Activated CD8-positive, alpha-beta T cell treated with anti-CD3 and anti-CD28 coated beads for 36 hours (primary cell): ENCODE results near the gene GTF2IRD1. TPM values are rescaled to one million over a fixed set of nuclear protein-coding genes. Genes with fewer than 3 reads are reported as not detected.

Experiments
- ATAC-seq: fragments of 200-7000 bp; cut with Tn5 transposase; one replicate; pipeline ENCODE4 v1.10.0; 2021; ENCODE audit warnings: mild to moderate bottlenecking, moderate library complexity
- CTCF ChIA-PET: fragments of 350-600 bp; sonication (Branson Sonifier 250); formaldehyde crosslinking; loops from one replicate; lab custom pipeline; 2021; ENCODE audit warnings: antibody characterized with exemption; lab: Charles Lee
- POLR2A ChIA-PET: fragments of 350-600 bp; sonication (Branson Sonifier 250); formaldehyde crosslinking; loops from one replicate; lab custom pipeline; 2021; ENCODE audit warnings: antibody characterized with exemption; lab: Charles Lee
- DNase-seq: peaks from one replicate; pipeline ENCODE4 v3.0.0-alpha.2; 2020
- H3K27ac Mint-ChIP-seq: one replicate; pipeline ENCODE4 v1.8.0; 2021; ENCODE audit warnings: mild to moderate bottlenecking, mixed read lengths
- H3K27me3 Mint-ChIP-seq: one replicate; pipeline ENCODE4 v1.8.0; 2021; ENCODE audit warnings: mixed read lengths
- H3K36me3 Mint-ChIP-seq: one replicate; pipeline ENCODE4 v1.8.0; 2021; ENCODE audit warnings: low read depth, mixed read lengths
- H3K4me1 Mint-ChIP-seq: one replicate; pipeline ENCODE4 v1.8.0; 2021; ENCODE audit warnings: low read depth, mixed read lengths
- H3K4me3 Mint-ChIP-seq: one replicate; pipeline ENCODE4 v1.8.0; 2021; ENCODE audit warnings: mild to moderate bottlenecking, moderate library complexity, mixed read lengths
- H3K9me3 Mint-ChIP-seq: one replicate; pipeline ENCODE4 v1.8.0; 2021; ENCODE audit warnings: mixed read lengths
- CTCF ChIP-seq: fragments of 200-600 bp; IDR thresholded peaks from one replicate; pipeline ENCODE4 v1.8.0; 2022; ENCODE audit warnings: antibody characterized with exemption, mild to moderate bottlenecking
- intact Hi-C: fragments of 100-400 bp; cut with micrococcal nuclease; formaldehyde crosslinking; loops from one replicate; pipeline ENCODE4 v1.10.0; 2022
- total RNA-seq, 2 experiments: library from RNA; stranded (reverse); gene quantifications; one replicate each; pipeline ENCODE4 v1.2.3, GENCODE V29; 2021

GTF2IRD1 gene
- total RNA-seq, 2 experiments from 2014 or later, result 1.2 to 1.4 TPM

GRCh38 chr7:74501298-74501697 lies 47.6 kb downstream of the GTF2IRD1 start:
- TF ChIP-seq CTCF, result no peak
- CTCF ChIA-PET, result no interaction called here
- H3K27me3 Mint-ChIP-seq, result no peaks in the 10 kb centered on the region
- no peak overlapping the region for H3K27ac Mint-ChIP-seq
- POLR2A ChIA-PET, result interaction anchor here (0.6 kb wide), 1 partner anchor 69 kb away, joined by 4 read pairs; no protein-coding TSS in a partner anchor
- no peak overlapping the region for H3K4me3 Mint-ChIP-seq
- no peaks in the 10 kb centered on the region for H3K9me3 Mint-ChIP-seq
- no peak for ATAC-seq
- no peaks in the 10 kb centered on the region for H3K4me1 Mint-ChIP-seq
- no peaks in the 10 kb centered on the region for H3K36me3 Mint-ChIP-seq
- intact Hi-C loops, result no loop called here
- DNase-seq, result no peak

GRCh38 chr7:74502216-74502891 lies 48.6 kb downstream of the GTF2IRD1 start:
- H3K27me3 Mint-ChIP-seq, result no peaks in the 10 kb centered on the region
- TF ChIP-seq CTCF, result no peak
- no peak overlapping the region for H3K4me3 Mint-ChIP-seq
- ATAC-seq (no peak), DNase-seq (no peak)
- no peak overlapping the region for H3K27ac Mint-ChIP-seq
- POLR2A ChIA-PET, result interaction anchor here (0.6 kb wide), 1 partner anchor 68 kb away, joined by 4 read pairs; no protein-coding TSS in a partner anchor
- no peaks in the 10 kb centered on the region for H3K4me1 Mint-ChIP-seq
- intact Hi-C loops, result no loop called here
- CTCF ChIA-PET, result interaction anchor here (0.8 kb wide), 1 partner anchor 85 kb away, joined by 3 read pairs; no protein-coding TSS in a partner anchor
- no peaks in the 10 kb centered on the region for H3K36me3 Mint-ChIP-seq
- H3K9me3 Mint-ChIP-seq, result no peaks in the 10 kb centered on the region

GRCh38 chr7:74503061-74503460 lies 49.4 kb downstream of the GTF2IRD1 start:
- CTCF ChIA-PET, result no interaction called here
- no peaks in the 10 kb centered on the region for H3K4me1 Mint-ChIP-seq
- TF ChIP-seq CTCF, result no peak
- H3K36me3 Mint-ChIP-seq, result no peaks in the 10 kb centered on the region
- H3K9me3 Mint-ChIP-seq, result no peaks in the 10 kb centered on the region
- ATAC-seq, result no peak
- intact Hi-C loops, result no loop called here
- POLR2A ChIA-PET, result no interaction called here
- no peaks in the 10 kb centered on the region for H3K27me3 Mint-ChIP-seq
- DNase-seq, result no peak
- H3K27ac Mint-ChIP-seq, result no peak overlapping the region
- no peak overlapping the region for H3K4me3 Mint-ChIP-seq

GRCh38 chr7:74503943-74504342 lies 50.2 kb downstream of the GTF2IRD1 start:
- no peak overlapping the region for H3K27ac Mint-ChIP-seq
- no peaks in the 10 kb centered on the region for H3K4me1 Mint-ChIP-seq
- ChIA-PET POLR2A (no interaction called here), CTCF (interaction anchor here (1.4 kb wide), 1 partner anchor 11 kb away, joined by 3 read pairs; no protein-coding TSS in a partner anchor)
- no peak overlapping the region for H3K4me3 Mint-ChIP-seq
- no peak for DNase-seq
- no peaks in the 10 kb centered on the region for H3K36me3 Mint-ChIP-seq
- H3K27me3 Mint-ChIP-seq, result no peaks in the 10 kb centered on the region
- TF ChIP-seq CTCF, result no peak
- intact Hi-C loops, result no loop called here
- H3K9me3 Mint-ChIP-seq, result no peaks in the 10 kb centered on the region
- ATAC-seq, result no peak

GRCh38 chr7:74505471-74506324 lies 52.0 kb downstream of the GTF2IRD1 start:
- no peaks in the 10 kb centered on the region for H3K36me3 Mint-ChIP-seq
- ChIA-PET CTCF (interaction anchor here (0.8 to 1.1 kb wide), 1 partner anchor 61 kb away, joined by 3 read pairs; no protein-coding TSS in a partner anchor), POLR2A (no interaction called here)
- H3K9me3 Mint-ChIP-seq, result no peaks in the 10 kb centered on the region
- H3K4me1 Mint-ChIP-seq, result no peaks in the 10 kb centered on the region
- no peak for ATAC-seq
- H3K27me3 Mint-ChIP-seq, result no peaks in the 10 kb centered on the region
- no peak overlapping the region for H3K4me3 Mint-ChIP-seq
- no peak overlapping the region for H3K27ac Mint-ChIP-seq
- intact Hi-C loops, result no loop called here
- no peak for TF ChIP-seq CTCF
- no peak for DNase-seq
